Measurements from ENCODE around the gene FLT1. TPM values are rescaled to one million over a fixed set of nuclear protein-coding genes. Genes with fewer than 3 reads are reported as not detected.

FLT1 gene
- total and polyA plus RNA-seq, 2 donors (not counting 1 experiment from before 2014, with no cell fraction given) = 1.3 to 2.5 TPM

DNA sequence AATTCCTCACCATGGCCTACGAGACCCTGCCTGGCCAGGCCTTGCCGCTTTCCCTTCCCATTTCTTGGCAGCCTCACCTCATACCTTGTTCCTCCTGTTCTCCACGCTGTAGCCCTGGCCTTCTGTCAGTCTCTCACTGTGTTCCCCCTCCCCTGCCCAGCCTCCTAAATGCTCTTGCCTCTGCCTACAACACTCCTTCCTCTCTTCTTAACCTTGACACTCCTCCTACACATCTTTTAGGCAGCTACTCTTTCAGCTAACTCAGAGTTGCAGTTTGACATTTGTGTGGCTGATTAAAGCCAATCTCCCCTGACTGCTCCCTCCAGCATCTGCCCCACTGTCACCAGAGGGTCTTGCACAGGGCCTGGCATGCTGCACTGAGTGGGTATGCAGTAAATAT, 150.8 kb downstream of the FLT1 start:
- Histone ChIP-seq H3K9ac (ENCODE audit: insufficient read depth, low read length) (no peak overlapping the region), H4K20me1 (ENCODE audit: control insufficient read depth, extremely low read depth, insufficient read depth, low read length) (no peaks in the 10 kb centered on the region), H3K4me3 (replicated peaks in 1 of 4; ENCODE audit: control extremely low read depth in 1 of 4, insufficient read depth in 1 of 4, low read depth in 3 of 4, low read length in 4 of 4) (no peak overlapping the region), H3K79me2 (ENCODE audit: control insufficient read depth, insufficient read depth, low read length) (no peaks in the 10 kb centered on the region), H3K27me3 (ENCODE audit: control insufficient read depth, insufficient read depth, low read length) (no peaks in the 10 kb centered on the region), H2AFZ (ENCODE audit: low read length) (no peak overlapping the region), H3K4me1 (ENCODE audit: control insufficient read depth, extremely low read depth, insufficient read depth, low read length) (peaks cover 2% of the 10 kb centered on the region), H3K9me3 (ENCODE audit: control insufficient read depth, insufficient read depth, low read depth, low read length) (no peaks in the 10 kb centered on the region), H3K27ac (ENCODE audit: insufficient read depth, low read length) (no peak overlapping the region), H3K36me3 (ENCODE audit: control insufficient read depth, insufficient read depth, low read length) (no peaks in the 10 kb centered on the region), H3K4me2 (ENCODE audit: extremely low read depth, insufficient read depth, low read length) (no peak overlapping the region)
- TF ChIP-seq EZH2 (IDR thresholded peaks at IDR 0.05; ENCODE audit: low read length, missing control alignments) = no peak
- TF ChIP-seq, protein P1, sequence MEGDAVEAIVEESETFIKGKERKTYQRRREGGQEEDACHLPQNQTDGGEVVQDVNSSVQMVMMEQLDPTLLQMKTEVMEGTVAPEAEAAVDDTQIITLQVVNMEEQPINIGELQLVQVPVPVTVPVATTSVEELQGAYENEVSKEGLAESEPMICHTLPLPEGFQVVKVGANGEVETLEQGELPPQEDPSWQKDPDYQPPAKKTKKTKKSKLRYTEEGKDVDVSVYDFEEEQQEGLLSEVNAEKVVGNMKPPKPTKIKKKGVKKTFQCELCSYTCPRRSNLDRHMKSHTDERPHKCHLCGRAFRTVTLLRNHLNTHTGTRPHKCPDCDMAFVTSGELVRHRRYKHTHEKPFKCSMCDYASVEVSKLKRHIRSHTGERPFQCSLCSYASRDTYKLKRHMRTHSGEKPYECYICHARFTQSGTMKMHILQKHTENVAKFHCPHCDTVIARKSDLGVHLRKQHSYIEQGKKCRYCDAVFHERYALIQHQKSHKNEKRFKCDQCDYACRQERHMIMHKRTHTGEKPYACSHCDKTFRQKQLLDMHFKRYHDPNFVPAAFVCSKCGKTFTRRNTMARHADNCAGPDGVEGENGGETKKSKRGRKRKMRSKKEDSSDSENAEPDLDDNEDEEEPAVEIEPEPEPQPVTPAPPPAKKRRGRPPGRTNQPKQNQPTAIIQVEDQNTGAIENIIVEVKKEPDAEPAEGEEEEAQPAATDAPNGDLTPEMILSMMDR (conservative IDR thresholded peaks at IDR 0.05 in 1 of 2, IDR thresholded peaks at IDR 0.05 in 1 of 2; ENCODE audit: low read depth in 1 of 2, low read length in 2 of 2) = no peak
- no peak for DNase-seq (ENCODE audit: low read depth in 2 of 2)

DNA sequence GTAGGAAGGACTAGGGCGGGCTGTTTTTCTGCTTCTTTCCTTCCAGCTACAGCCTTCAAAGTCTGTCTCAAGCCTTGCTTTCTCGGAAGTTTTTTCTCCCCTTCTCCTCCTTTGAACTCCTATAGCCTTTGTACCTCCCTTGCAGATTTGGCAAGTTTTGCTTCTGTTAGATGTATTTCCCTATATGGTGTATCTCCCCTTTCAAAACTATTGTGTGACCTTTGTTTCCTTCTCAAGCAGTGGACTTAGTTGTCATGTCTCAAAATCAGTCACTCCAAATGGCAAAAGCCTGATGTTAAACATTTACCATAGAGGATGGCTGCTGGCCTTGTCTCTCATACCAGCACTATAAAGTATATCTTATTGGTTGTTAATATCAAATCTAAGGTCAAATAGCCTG, 152.7 kb downstream of the FLT1 start:
- Histone ChIP-seq H3K79me2 (ENCODE audit: control insufficient read depth, insufficient read depth, low read length) (no peaks in the 10 kb centered on the region), H3K36me3 (ENCODE audit: control insufficient read depth, insufficient read depth, low read length) (no peaks in the 10 kb centered on the region), H4K20me1 (ENCODE audit: control insufficient read depth, extremely low read depth, insufficient read depth, low read length) (no peaks in the 10 kb centered on the region), H3K9me3 (ENCODE audit: control insufficient read depth, insufficient read depth, low read depth, low read length) (no peaks in the 10 kb centered on the region), H3K27me3 (ENCODE audit: control insufficient read depth, insufficient read depth, low read length) (no peaks in the 10 kb centered on the region), H3K27ac (ENCODE audit: insufficient read depth, low read length) (no peak overlapping the region), H3K4me1 (ENCODE audit: control insufficient read depth, extremely low read depth, insufficient read depth, low read length) (peaks cover 9% of the 10 kb centered on the region), H3K4me3 (replicated peaks in 1 of 4; ENCODE audit: control extremely low read depth in 1 of 4, insufficient read depth in 1 of 4, low read depth in 3 of 4, low read length in 4 of 4) (no peak overlapping the region), H3K9ac (ENCODE audit: insufficient read depth, low read length) (no peak overlapping the region), H2AFZ (ENCODE audit: low read length) (no peak overlapping the region), H3K4me2 (ENCODE audit: extremely low read depth, insufficient read depth, low read length) (no peak overlapping the region)
- TF ChIP-seq, protein P1 (conservative IDR thresholded peaks at IDR 0.05 in 1 of 2, IDR thresholded peaks at IDR 0.05 in 1 of 2; ENCODE audit: low read depth in 1 of 2, low read length in 2 of 2) = no peak
- no peak for TF ChIP-seq EZH2 (IDR thresholded peaks at IDR 0.05; ENCODE audit: low read length, missing control alignments)
- no peak for DNase-seq (ENCODE audit: low read depth in 2 of 2)

DNA sequence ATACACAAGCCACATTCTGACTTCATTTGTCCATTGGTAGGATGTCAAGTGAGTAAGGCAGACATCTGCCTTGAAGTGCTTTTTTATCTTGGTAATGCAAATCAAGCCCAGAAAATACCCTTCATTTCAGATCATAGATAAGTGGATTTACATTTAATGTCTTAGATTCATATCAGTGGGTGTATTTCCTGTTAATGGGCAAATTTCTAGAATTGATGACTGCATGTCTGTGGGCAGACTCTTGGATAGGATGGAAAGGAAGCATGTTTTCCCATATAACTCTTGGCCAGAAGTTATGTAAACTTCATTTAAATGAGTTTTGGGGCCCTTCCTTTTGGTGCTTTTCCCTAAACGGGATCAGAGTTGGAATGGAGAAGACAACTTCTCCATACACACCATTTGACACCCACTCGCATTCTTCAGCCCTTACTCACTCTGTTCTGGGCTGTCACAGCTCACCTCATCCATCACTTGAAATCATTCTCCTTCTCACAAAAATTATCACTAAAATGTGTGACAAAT, 154.6 kb downstream of the FLT1 start:
- H3K79me2 ChIP-seq (ENCODE audit: control insufficient read depth, insufficient read depth, low read length) = no peaks in the 10 kb centered on the region
- no peaks in the 10 kb centered on the region for H3K9me3 ChIP-seq (ENCODE audit: control insufficient read depth, insufficient read depth, low read depth, low read length)
- H3K9ac ChIP-seq (ENCODE audit: insufficient read depth, low read length) = no peak overlapping the region
- peaks cover 9% of the 10 kb centered on the region for H3K4me1 ChIP-seq (ENCODE audit: control insufficient read depth, extremely low read depth, insufficient read depth, low read length)
- TF ChIP-seq, protein P1 (conservative IDR thresholded peaks at IDR 0.05 in 1 of 2, IDR thresholded peaks at IDR 0.05 in 1 of 2; ENCODE audit: low read depth in 1 of 2, low read length in 2 of 2) = no peak
- TF ChIP-seq EZH2 (IDR thresholded peaks at IDR 0.05; ENCODE audit: low read length, missing control alignments) = no peak
- H3K4me2 ChIP-seq (ENCODE audit: extremely low read depth, insufficient read depth, low read length) = no peak overlapping the region
- H3K4me3 ChIP-seq (replicated peaks in 1 of 4; ENCODE audit: control extremely low read depth in 1 of 4, insufficient read depth in 1 of 4, low read depth in 3 of 4, low read length in 4 of 4) = no peak overlapping the region
- no peaks in the 10 kb centered on the region for H3K36me3 ChIP-seq (ENCODE audit: control insufficient read depth, insufficient read depth, low read length)
- H2AFZ ChIP-seq (ENCODE audit: low read length) = no peak overlapping the region
- H3K27ac ChIP-seq (ENCODE audit: insufficient read depth, low read length) = no peak overlapping the region
- no peaks in the 10 kb centered on the region for H4K20me1 ChIP-seq (ENCODE audit: control insufficient read depth, extremely low read depth, insufficient read depth, low read length)
- DNase-seq (ENCODE audit: low read depth in 2 of 2) = peak in 1 of 2 donors; percentile 84
- H3K27me3 ChIP-seq (ENCODE audit: control insufficient read depth, insufficient read depth, low read length) = no peaks in the 10 kb centered on the region

Data from fibroblast of lung (primary cell).